HepG2 (cell line): ENCODE data around the gene NGDN.

ENCODE experiments used
- FLYWCH1 ChIP-seq: sonication (generic); formaldehyde crosslinking; IDR thresholded peaks from 2 replicates; pipeline ENCODE4 v1.8.1; 2023; ENCODE audit warnings: mild to moderate bottlenecking, missing genetic modification reagents
- HNF4A ChIP-seq: sonication (generic); formaldehyde crosslinking; IDR thresholded peaks from 2 replicates; pipeline ENCODE4 v1.4.0; 2020; ENCODE audit warnings: missing genetic modification reagents
- KDM4B ChIP-seq: sonication (generic); formaldehyde crosslinking; IDR thresholded peaks from 2 replicates; pipeline ENCODE4 v1.4.0; 2020; ENCODE audit warnings: missing genetic modification reagents
- PHF8 ChIP-seq: sonication (generic); formaldehyde crosslinking; IDR thresholded peaks from 2 replicates; pipeline ENCODE4 v1.5.0; 2020; ENCODE audit warnings: missing genetic modification reagents
- POLR2A ChIP-seq, 2 experiments: IDR thresholded peaks; 2 replicates each; pipeline ENCODE4 v1.6.1; 2011; ENCODE audit warnings: low read depth in 2 of 2, low read length in 2 of 2, mild to moderate bottlenecking in 1 of 2, moderate library complexity in 1 of 2; ENCODE audit not compliant: insufficient read depth in 1 of 2
- SRF ChIP-seq: IDR thresholded peaks from 2 replicates; pipeline ENCODE4 v1.6.1; 2011; ENCODE audit warnings: mild to moderate bottlenecking, low read depth, low read length, moderate library complexity
- TGIF2 ChIP-seq: IDR thresholded peaks from 2 replicates; pipeline ENCODE4 v1.6.1; 2016; ENCODE audit warnings: control low read depth, missing compliant biosample characterization
- TF ChIP-seq, protein P1 (sequence below): sonication (generic); formaldehyde crosslinking; IDR thresholded peaks from 2 replicates; pipeline ENCODE4 v1.8.1; 2023; ENCODE audit warnings: mild to moderate bottlenecking, moderate library complexity, missing genetic modification reagents
- TF ChIP-seq, protein P2 (sequence below): sonication (generic); formaldehyde crosslinking; IDR thresholded peaks from 2 replicates; pipeline ENCODE4 v1.4.0; 2020; ENCODE audit warnings: missing genetic modification reagents

DNA sequence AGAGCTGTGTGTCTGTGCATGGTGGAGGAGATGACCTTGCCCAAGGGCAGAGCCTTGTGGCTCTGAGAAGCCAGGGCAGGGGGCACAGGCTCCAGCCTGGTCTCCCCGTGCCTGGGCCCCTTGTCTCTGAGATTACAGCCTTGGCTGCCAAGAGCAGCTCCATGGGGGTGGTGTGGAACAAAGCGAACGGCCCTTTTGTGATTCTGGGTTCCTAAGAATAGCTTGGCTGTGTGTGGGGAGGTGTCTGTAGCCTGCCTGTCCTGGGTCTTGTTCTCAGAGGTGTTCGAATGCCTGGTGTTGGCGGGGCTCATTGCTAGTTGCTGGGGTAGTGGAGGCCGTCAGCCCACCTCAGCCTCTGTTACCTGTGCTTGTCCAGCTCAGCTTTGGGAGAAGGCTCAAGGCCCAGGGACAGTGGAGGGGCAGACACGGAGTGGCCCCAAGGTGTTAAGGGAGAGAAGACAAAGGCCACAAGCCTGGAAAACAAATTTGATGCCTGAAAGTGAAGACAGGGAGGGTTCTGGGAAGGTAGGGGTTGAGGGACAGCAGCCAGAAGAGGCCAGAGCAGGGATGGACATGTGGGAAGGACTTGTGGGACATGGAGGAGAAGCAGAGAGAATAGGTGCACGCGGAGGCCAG, 26.7 kb upstream of the NGDN start:
- TF ChIP-seq HNF4A (CRISPR knock-in tag) (no peak), POLR2A (IDR thresholded peaks at IDR 0.05; ENCODE audit: insufficient read depth in 1 of 2, low read depth in 2 of 2, low read length in 2 of 2) (no peak), FLYWCH1 (CRISPR knock-in tag) (no peak), PHF8 (CRISPR knock-in tag) (no peak), TGIF2 (CRISPR knock-in tag) (no peak), SRF (no peak), KDM4B (CRISPR knock-in tag) (no peak)
- TF ChIP-seq, protein P1, sequence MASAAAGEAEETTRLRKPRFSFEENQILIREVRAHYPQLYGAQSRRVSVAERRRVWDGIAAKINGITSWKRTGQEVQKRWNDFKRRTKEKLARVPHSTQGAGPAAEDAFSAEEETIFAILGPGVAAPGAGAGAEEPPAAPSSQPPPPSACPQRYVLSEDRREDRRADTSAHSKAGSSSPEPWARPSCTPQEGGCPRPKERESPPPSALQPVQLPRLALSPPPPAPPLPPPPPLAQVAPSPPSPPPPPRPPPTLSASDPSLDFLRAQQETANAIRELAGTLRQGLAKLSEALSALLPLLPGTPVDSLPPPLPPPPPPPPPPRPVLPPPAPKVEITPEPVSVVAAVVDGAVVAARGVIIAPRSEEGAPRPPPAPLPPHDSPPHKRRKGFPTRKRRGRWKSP (CRISPR knock-in tag): no peak
- TF ChIP-seq, protein P2, sequence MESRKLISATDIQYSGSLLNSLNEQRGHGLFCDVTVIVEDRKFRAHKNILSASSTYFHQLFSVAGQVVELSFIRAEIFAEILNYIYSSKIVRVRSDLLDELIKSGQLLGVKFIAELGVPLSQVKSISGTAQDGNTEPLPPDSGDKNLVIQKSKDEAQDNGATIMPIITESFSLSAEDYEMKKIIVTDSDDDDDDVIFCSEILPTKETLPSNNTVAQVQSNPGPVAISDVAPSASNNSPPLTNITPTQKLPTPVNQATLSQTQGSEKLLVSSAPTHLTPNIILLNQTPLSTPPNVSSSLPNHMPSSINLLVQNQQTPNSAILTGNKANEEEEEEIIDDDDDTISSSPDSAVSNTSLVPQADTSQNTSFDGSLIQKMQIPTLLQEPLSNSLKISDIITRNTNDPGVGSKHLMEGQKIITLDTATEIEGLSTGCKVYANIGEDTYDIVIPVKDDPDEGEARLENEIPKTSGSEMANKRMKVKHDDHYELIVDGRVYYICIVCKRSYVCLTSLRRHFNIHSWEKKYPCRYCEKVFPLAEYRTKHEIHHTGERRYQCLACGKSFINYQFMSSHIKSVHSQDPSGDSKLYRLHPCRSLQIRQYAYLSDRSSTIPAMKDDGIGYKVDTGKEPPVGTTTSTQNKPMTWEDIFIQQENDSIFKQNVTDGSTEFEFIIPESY: no peak
